NCI-H446 (cell line): ENCODE measurements around the gene P2RX7.
A peak's percentile ranks its signal among the peaks of the same experiment; 100 is the strongest.

ENCODE experiments used
- DNase-seq, 2 experiments: peaks; one replicate each; lab custom pipeline; 2025; lab: John Stamatoyannopoulos, UW

P2RX7 gene

DNA sequence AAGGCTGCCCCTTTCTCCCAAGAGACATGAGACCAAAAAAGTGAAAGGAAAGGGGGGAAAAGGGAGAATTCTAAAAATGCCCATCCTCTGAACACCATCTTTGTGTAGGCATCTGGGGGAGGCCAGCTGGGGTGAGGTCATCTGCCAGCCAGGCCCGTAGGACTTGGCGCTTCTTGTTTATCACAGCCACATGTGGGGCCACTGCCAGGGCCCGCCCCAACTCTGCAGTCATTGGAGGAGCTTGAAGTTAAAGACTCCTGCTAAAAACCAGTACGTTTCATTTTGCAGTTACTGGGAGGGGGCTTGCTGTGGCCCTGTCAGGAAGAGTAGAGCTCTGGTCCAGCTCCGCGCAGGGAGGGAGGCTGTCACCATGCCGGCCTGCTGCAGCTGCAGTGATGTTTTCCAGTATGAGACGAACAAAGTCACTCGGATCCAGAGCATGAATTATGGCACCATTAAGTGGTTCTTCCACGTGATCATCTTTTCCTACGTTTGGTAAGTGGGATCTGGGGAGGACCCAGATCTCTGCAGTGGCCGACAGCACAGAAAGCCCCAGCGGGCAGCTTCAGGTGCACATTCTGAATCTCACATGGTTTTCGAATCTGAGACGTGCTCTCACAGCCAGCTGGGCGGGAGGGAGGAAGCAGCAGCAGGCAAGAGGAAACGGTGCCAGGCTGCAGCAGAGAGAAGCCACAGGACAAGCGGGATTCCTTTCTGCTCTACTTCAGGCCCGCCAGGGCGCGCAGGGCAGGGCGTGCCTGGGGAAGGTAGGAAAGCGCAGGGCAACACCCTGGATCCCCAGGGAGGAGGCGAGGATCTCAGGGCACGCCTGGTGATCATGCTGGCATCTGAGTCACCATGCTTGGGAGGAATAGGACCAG, at the start of gene P2RX7:
Gene P2RX7 (plus strand): TSS at position 276 of the 881 bp plus-strand sequence. CDS start 95 bp downstream, at position 371.
- DNase-seq, result peak; percentile 34 to 66

- no peak for DNase-seq
These were observed 48.4 kb upstream of the P2RX7 start for GRCh38 chr12:121084229-121084628.

DNA sequence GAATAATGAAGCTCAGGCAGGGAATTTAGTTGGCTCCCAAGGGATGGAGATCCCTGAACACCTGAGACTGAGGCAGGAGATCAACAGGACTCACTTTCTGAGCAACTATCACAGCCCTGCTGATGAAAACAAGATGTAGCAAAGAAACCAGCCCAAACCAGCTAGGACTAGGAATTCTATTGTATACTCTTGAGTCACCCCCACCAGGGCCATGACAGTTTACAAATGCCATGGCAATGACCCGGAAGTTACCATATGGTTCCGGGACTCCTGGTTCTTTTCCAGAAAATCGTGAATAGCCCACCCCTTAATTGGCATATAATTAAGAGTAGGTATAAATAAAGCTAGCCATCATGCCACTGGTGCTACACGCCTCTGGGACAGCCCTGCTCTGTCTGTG, 47.6 kb upstream of the P2RX7 start:
- DNase-seq, result no peak

GRCh38 chr12:121085506-121086353, 46.9 kb upstream of the P2RX7 start:
- DNase-seq, result no peak

- no peak for DNase-seq
These were observed 45.8 kb upstream of the P2RX7 start for GRCh38 chr12:121086781-121087295.

- no peak for DNase-seq
These were observed 45.0 kb upstream of the P2RX7 start for GRCh38 chr12:121087467-121088194.

DNA sequence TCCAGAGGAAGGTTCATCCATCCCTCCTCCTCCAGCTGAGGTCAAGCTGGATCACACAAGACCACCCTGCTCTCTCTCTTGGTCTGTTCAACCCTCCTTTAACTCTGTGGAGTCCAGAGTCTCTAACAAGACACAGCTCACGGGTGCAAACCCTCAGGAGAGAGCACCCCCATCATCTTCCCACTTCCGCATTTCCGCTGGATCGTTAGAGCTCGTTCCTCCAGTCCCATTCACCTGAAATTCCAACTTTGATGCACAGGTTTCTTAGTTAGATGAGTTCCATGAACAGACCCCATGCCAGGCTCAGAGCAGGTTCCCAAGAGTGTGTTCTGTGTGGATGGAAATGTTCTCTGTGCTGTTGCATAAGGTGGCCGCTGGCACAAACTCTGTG, 44.5 kb upstream of the P2RX7 start:
- no peak for DNase-seq

- DNase-seq, result no peak
These were observed 43.5 kb upstream of the P2RX7 start for GRCh38 chr12:121089031-121089812.

DNA sequence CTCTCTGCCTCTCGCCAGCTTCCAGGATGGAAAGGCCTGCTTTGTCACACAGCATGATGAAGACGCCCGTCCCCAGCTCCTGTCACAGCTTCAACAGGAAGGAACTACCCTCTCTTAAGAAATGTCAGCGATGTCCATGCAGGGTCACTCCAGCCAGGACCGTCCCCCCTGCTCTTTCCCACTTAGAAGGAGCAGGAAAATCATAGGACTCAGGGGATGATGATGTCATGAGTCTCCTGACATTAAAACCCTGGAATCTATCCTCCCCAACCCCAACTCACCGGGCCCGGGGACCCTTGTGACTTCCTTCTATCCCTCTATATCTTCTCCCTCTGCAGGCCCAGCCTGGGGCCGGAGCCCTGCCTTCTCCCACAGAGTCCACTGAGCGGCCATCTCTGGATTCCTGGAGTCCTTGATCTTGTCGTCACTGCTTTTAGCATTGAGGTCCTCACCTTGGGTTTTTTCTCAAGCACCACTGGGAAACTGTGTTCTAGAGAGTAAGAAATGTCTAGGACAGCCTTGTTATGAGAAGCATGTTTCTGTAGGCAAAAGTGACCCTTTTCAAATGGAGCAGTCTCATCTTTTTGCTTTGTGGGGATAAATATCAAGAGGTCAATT, 42.8 kb upstream of the P2RX7 start:
- DNase-seq, result no peak

DNA sequence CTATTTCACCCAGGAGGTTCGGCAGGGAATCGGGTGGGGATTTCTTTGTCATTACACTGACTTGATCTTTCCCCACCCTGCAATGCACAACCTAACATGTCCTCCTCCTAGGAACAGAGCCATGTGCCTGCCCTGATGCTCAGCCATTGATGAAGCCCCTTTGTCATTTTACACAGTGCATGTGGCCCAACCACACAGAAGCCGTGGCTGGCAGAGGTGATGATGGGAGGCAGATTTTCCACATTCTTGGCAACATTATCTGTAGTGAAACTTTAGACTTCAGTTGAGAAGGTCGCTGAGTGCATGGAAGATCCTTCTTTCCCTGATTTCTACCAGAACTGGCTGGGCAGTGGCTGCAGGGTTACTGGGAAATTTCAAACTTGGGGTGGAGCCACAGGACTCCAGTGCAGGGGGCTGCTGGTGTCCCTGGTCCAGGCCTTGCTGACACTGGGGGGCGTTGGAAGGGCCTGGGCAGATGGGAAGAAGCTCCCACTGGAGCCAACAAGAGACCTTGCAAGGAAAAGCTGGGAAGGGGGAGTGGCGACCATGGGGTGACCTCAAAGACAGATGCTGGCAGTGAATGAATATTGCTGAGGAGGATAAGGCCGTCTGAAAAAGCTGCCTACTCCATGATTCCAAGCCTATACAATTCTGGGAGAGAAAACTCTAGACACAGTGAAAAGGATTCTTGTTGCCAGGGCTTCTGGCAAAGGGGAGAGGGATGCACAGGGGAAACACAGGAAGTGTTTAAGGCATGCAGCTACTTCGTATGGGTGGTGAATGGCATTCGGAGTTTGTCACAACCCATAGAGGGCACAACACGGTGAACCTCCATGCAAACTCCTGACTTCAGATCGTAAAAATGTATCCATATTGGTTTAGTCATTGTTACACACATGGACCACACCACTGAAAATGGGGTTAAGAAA, 41.8 kb upstream of the P2RX7 start:
- DNase-seq, result no peak

DNA sequence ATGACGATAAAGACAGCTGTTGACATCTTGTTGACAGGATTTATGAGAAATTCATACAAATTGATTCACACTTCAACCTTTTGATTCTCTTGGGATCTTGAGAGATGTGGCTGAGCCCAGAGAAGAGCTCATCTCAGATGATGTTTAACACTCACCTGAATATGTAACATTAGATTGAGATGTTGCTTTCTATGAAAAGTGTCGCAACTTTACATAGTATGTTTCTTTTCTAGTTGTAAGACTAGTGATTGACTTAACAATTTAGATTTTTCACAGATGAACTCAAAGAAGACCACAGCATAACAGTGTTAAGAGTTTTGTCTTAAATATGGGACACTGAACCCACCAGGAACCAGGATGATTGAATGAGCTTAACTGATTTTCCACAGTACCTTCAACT, 40.6 kb upstream of the P2RX7 start:
- DNase-seq, result no peak

DNA sequence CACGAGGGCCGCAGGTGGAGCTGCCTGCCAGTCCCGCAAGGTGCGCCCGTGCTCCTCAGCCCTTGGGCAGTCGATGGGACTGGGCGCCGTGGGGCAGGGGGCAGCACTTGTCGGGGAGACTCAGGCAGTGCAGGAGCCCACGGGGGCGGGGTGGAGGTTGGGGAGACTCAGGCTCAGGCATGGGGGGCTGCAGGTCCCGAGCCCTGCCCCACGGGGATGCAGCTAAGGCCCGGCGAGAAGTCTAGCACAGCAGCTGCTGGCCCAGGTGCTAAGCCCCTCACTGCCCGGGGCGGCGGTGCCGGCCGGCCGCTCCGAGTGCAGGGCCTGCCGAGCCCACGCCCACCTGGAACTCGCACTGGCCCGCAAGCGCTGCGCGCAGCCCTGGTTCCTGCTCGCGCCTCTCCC, 39.2 kb upstream of the P2RX7 start:
- no peak for DNase-seq

DNA sequence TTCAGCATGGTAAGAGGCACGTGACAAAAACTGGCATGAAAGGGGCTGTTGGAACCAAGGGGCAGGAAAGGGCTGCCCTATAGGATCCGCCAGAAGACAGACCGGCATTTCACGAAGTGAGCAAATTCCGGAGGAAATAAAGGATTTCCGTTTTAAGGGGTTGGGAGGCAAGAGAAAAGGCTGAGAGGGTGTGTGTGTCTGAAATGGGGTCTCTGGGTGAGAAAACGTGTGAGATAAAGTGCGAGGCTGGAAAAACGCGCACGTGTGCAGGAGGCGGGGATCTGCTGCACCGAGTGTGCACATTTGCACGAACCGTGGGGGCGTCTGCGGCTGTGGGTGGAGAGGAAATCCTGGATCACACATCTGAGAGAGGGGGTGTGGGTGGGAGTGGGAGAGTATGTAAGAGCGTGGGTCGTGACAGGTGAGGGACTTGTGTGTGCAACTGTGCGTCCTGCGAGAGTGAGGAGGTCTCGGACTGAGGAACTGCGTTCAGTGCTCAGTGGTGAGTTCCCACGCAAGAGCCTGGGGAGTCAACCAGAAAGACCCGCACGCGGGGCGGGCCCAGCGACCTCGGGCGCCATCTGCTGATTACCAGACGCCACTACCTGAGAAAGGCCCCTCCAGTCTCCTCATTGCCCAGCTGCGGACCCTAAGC, 37.0 kb upstream of the P2RX7 start:
- DNase-seq, result peak in 1 of 2 experiments; percentile 61

GRCh38 chr12:121096199-121096798, 36.4 kb upstream of the P2RX7 start:
- no peak for DNase-seq

GRCh38 chr12:121099779-121100178, 32.9 kb upstream of the P2RX7 start:
- no peak for DNase-seq

DNA sequence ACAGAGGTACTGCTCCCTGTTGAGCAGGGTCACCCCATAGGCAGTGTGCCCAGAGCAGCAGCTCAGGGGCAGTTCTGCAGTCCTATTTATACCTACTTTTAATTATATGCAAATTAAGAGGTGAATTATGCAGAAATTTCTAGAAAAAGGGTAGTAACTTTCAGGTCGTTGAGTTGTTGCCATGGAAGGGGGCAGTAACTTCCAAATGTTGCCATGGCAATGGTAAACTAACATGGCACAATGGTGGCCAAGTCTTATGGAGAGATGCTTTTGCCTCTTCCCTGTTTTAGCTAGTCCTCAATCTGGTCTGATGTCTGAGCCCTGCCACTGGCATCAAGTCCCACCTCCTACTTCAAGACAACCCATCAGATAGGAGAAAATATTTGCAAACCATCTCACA, 30.4 kb upstream of the P2RX7 start:
- DNase-seq, result no peak

DNA sequence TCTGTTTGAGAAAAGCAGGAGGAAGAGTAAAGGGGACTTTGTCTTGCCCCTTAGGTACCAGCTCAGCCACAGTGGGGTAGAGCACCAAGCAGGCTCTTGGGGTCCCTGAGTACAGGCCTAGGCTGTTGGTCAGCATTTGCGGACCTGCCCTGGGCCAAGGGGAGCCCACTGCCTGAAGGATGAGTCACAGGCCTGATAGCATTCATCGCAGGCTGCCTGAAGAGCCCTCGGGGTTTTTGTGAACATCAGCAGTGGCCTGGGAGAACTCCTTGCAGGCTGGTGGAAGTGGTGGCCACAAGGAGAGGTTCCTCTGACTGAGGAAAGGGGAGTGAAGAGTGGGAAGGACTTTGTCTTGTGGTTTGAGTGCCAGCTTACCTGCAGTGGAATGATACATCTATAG, 25.0 kb upstream of the P2RX7 start:
- no peak for DNase-seq

DNA sequence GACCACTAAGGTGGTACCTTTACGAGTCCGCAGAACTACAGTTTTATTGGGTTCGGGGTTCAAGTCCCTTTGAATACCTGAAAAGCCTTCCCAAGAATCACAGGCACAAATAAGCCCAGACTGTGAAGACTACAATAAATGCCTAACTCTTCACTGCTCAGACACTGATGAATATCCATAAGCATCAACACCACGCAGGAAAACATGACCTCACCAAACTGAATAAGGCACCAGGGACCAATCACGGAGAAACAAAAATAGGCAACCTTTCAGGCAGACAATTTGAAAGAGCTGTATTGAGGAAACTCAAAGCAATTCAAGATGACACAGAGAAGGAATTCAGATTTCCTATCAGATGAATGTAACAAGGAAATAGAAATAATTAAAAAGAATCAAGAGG, 24.2 kb upstream of the P2RX7 start:
- DNase-seq, result no peak
